Endothelial cell of umbilical vein (primary cell): ENCODE results near the gene LSM14B. TPM values are rescaled to one million over a fixed set of nuclear protein-coding genes. Genes with fewer than 3 reads are reported as not detected.

Source experiments
- BruUV-seq: library from RNA; stranded (reverse); fragments of 400-500 nt; replicated peaks from 2 replicates; lab custom pipeline; 2021; lab: Mats Ljungman, UMichigan
- CTCF ChIA-PET: fragments of 300-600, 350-600 bp; sonication (Branson Sonifier 250); formaldehyde crosslinking; loops from one replicate; lab custom pipeline; 2021; ENCODE audit warnings: antibody characterized with exemption, inconsistent platforms; lab: Charles Lee
- POLR2A ChIA-PET: fragments of 300-600, 350-600 bp; sonication (Branson Sonifier 250); formaldehyde crosslinking; loops from one replicate; lab custom pipeline; 2021; ENCODE audit warnings: antibody characterized with exemption, inconsistent platforms; lab: Charles Lee
- DNase-seq: peaks from one replicate; pipeline ENCODE4 v3.0.0-alpha.2; 2011; ENCODE audit warnings: low read depth, low spot score
- FAIRE-seq: peaks from 2 replicates; lab custom pipeline; 2011; peaks lifted over from hg19 to GRCh38; lab: Jason Lieb, UNC
- H2AFZ ChIP-seq: 2 replicates; pipeline ENCODE4 v1.6.0; 2012; ENCODE audit warnings: low read depth, low read length, control low read depth, inconsistent platforms
- H3K27ac ChIP-seq: 2 replicates; pipeline ENCODE4 v1.5.1; 2011; ENCODE audit warnings: low read depth, mild to moderate bottlenecking, control low read depth, low read length, moderate library complexity; ENCODE audit not compliant: insufficient read depth
- H3K27me3 ChIP-seq, 2 experiments: 2 replicates each; pipeline versions ENCODE4 v1.6.0 to v1.6.1; 2011; ENCODE audit warnings: low read length in 2 of 2, mixed read lengths in 1 of 2; ENCODE audit not compliant: control insufficient read depth in 2 of 2, insufficient read depth in 2 of 2
- H3K36me3 ChIP-seq, 2 experiments: 2 replicates in 1 of 2; 3 replicates in 1 of 2; pipeline ENCODE4 v1.5.1; 2011; ENCODE audit warnings: low read length in 2 of 2, mild to moderate bottlenecking in 1 of 2, moderate library complexity in 1 of 2; ENCODE audit not compliant: control insufficient read depth in 2 of 2, insufficient read depth in 2 of 2; ENCODE audit errors: extremely low read depth in 1 of 2
- H3K4me1 ChIP-seq: 3 replicates; pipeline ENCODE4 v1.5.1; 2011; ENCODE audit warnings: mild to moderate bottlenecking, low read length; ENCODE audit not compliant: control insufficient read depth, insufficient read depth; ENCODE audit errors: extremely low read depth
- H3K4me2 ChIP-seq: 2 replicates; pipeline ENCODE4 v1.6.1; 2011; ENCODE audit warnings: low read length, control low read depth, mixed read lengths; ENCODE audit not compliant: insufficient read depth
- H3K4me3 ChIP-seq, 3 experiments: fragments of 200-600 bp in 1 of 3; sonication (generic), shearing (Covaris generic) in 1 of 3; replicated peaks in 1 of 3; 2 replicates each; pipeline ENCODE4 v1.5.1; 2011 to 2016; ENCODE audit warnings: control low read depth in 3 of 3, low read length in 3 of 3, mild to moderate bottlenecking in 2 of 3, inconsistent platforms in 1 of 3, low read depth in 1 of 3, moderate library complexity in 1 of 3; ENCODE audit not compliant: insufficient read depth in 1 of 3
- H3K79me2 ChIP-seq: 2 replicates; pipeline ENCODE4 v1.6.0; 2012; ENCODE audit warnings: low read length, inconsistent platforms; ENCODE audit not compliant: control insufficient read depth, insufficient read depth
- H3K9ac ChIP-seq: replicated peaks from 2 replicates; pipeline ENCODE3; 2011; ENCODE audit warnings: low read length, control low read depth; ENCODE audit not compliant: insufficient read depth; ENCODE audit errors: extremely low read depth
- H3K9me1 ChIP-seq: replicated peaks from 3 replicates; pipeline ENCODE4 v1.6.0; 2011; ENCODE audit warnings: mild to moderate bottlenecking, low read length; ENCODE audit not compliant: control insufficient read depth, insufficient read depth; ENCODE audit errors: extremely low read depth
- H3K9me3 ChIP-seq: replicated peaks from 2 replicates; pipeline ENCODE4 v1.5.1; 2012; ENCODE audit warnings: low read length, inconsistent platforms; ENCODE audit not compliant: control insufficient read depth, insufficient read depth
- H4K20me1 ChIP-seq: replicated peaks from 2 replicates; pipeline ENCODE3; 2011; ENCODE audit warnings: mild to moderate bottlenecking, low read length; ENCODE audit not compliant: control insufficient read depth, insufficient read depth; ENCODE audit errors: extremely low read depth
- EZH2 ChIP-seq: IDR thresholded peaks from 2 replicates; pipeline ENCODE4 v1.6.1; 2012; ENCODE audit warnings: borderline replicate concordance, low read depth, mild to moderate bottlenecking, moderate library complexity, low read length, inconsistent platforms; ENCODE audit not compliant: severe bottlenecking
- FOS ChIP-seq: IDR thresholded peaks from 2 replicates; pipeline ENCODE4 v1.6.1; 2011; ENCODE audit warnings: mild to moderate bottlenecking, low read length, moderate library complexity, borderline replicate concordance; ENCODE audit not compliant: insufficient read depth
- GATA2 ChIP-seq: IDR thresholded peaks from 2 replicates; pipeline ENCODE4 v1.7.0; 2011; ENCODE audit warnings: low read depth, mild to moderate bottlenecking, moderate library complexity, mixed read lengths, low read length; ENCODE audit not compliant: insufficient read length, insufficient read depth
- JUN ChIP-seq: IDR thresholded peaks from 2 replicates; pipeline ENCODE4 v1.6.1; 2011; ENCODE audit warnings: borderline replicate concordance, low read depth; ENCODE audit not compliant: insufficient read length, insufficient read depth
- MAX ChIP-seq: IDR thresholded peaks from 2 replicates; pipeline ENCODE4 v1.6.1; 2011; ENCODE audit not compliant: insufficient read depth, insufficient read length
- MYC ChIP-seq: IDR thresholded peaks from one replicate; pipeline ENCODE4 v1.6.1; 2011; ENCODE audit warnings: mild to moderate bottlenecking, low read depth, low read length
- POLR2A ChIP-seq: IDR thresholded peaks from 2 replicates; pipeline ENCODE4 v1.6.1; 2012; ENCODE audit warnings: low read depth, mild to moderate bottlenecking, control low read depth, low read length
- POLR2AphosphoS5 ChIP-seq: IDR thresholded peaks from 2 replicates; pipeline ENCODE4 v1.6.1; 2012; ENCODE audit warnings: low read depth, mild to moderate bottlenecking, control low read depth, low read length, moderate library complexity; ENCODE audit not compliant: insufficient read depth
- dilution Hi-C: fragments of 300-500 bp; cut with MboI; formaldehyde crosslinking; loops from one replicate; pipeline ENCODE4 v1.15.0; 2019; ENCODE audit warnings: low sequenced_read_pairs; ENCODE audit not compliant: extremely low pct_ligation_motif_present
- intact Hi-C: fragments of 100-400 bp; cut with micrococcal nuclease; formaldehyde crosslinking; loops from one replicate; pipeline ENCODE4 v1.10.0; 2022
- polyA plus RNA-seq, 4 experiments: library from polyadenylated mRNA; depleted of rRNA in 3 of 4; stranded (reverse) in 3 of 4; unstranded in 1 of 4; fragments of >200 nt; gene quantifications; 2 replicates each; pipeline versions ENCODE4 v1.2.1 to v1.2.3, GENCODE V29; 2011 to 2012; ENCODE audit warnings: missing spikeins in 1 of 4
- total RNA-seq: library from RNA; stranded (reverse); gene quantifications from 2 replicates; pipeline ENCODE4 v1.2.3, GENCODE V29; 2021
- TF ChIP-seq, protein P1 (sequence below), 2 donors: IDR thresholded peaks; 1 replicate in 1 of 2; 2 replicates in 1 of 2; pipeline ENCODE4 v1.5.1; 2011; ENCODE audit warnings: low read length in 2 of 2, mild to moderate bottlenecking in 2 of 2, moderate library complexity in 2 of 2, control low read depth in 1 of 2, inconsistent platforms in 1 of 2, low read depth in 1 of 2; ENCODE audit not compliant: insufficient read depth in 1 of 2; ENCODE audit errors: extremely low read depth in 1 of 2

LSM14B gene
- total and polyA plus RNA-seq, 2 donors (not counting 3 experiments of a cell fraction or from before 2014, with no cell fraction given), result 32.5 to 34.0 TPM

DNA sequence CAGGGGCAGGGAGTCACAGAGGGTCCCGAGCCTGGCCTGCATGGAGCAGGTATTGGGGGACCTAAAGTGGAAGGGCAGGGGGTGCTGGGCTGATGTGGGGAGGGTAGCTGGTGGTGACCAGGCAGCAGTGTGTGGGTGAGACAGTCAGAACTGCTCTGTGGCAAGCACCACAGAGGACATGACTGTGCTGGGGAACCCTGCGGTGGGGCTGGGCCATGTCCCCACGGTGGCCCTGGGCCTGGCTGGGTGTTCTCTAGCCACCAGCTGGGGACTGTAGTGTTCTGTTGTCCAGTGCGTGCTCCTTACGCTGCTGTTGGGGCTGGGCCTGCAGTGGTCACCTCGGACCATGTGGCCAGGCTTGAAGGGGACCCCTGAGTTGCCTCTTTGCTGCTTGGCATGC is 24.9 kb downstream of the LSM14B start:
- POLR2A ChIA-PET, result no interaction called here
- Histone ChIP-seq H3K4me1 (peaks cover 8% of the 10 kb centered on the region), H3K4me3 (no peak overlapping the region), H3K4me2 (no peak overlapping the region), H4K20me1 (peaks cover 3% of the 10 kb centered on the region), H3K27me3 (no peaks in the 10 kb centered on the region), H2AFZ (no peak overlapping the region), H3K9ac (no peak overlapping the region), H3K36me3 (peaks cover 0 to 2% of the 10 kb centered on the region in 2 experiments), H3K9me1 (no peaks in the 10 kb centered on the region), H3K9me3 (no peaks in the 10 kb centered on the region), H3K27ac (no peak overlapping the region), H3K79me2 (peaks cover 87% of the 10 kb centered on the region)
- intact Hi-C loops (no loop called here), dilution Hi-C loops (no loop called here)
- no peak for TF ChIP-seq MYC
- no peak for TF ChIP-seq POLR2A
- TF ChIP-seq, protein P1, sequence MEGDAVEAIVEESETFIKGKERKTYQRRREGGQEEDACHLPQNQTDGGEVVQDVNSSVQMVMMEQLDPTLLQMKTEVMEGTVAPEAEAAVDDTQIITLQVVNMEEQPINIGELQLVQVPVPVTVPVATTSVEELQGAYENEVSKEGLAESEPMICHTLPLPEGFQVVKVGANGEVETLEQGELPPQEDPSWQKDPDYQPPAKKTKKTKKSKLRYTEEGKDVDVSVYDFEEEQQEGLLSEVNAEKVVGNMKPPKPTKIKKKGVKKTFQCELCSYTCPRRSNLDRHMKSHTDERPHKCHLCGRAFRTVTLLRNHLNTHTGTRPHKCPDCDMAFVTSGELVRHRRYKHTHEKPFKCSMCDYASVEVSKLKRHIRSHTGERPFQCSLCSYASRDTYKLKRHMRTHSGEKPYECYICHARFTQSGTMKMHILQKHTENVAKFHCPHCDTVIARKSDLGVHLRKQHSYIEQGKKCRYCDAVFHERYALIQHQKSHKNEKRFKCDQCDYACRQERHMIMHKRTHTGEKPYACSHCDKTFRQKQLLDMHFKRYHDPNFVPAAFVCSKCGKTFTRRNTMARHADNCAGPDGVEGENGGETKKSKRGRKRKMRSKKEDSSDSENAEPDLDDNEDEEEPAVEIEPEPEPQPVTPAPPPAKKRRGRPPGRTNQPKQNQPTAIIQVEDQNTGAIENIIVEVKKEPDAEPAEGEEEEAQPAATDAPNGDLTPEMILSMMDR (IDR thresholded peaks at IDR 0.05; ENCODE audit: extremely low read depth in 1 of 2, insufficient read depth in 1 of 2, low read depth in 1 of 2, low read length in 2 of 2), result no peak
- TF ChIP-seq JUN, result no peak
- TF ChIP-seq FOS, result no peak
- no peak for TF ChIP-seq GATA2
- no peak for TF ChIP-seq MAX
- no peak for TF ChIP-seq POLR2AphosphoS5
- TF ChIP-seq EZH2, result no peak
- BruUV-seq, result no TSS peak
- CTCF ChIA-PET, result no interaction called here
- FAIRE-seq (no peak), DNase-seq (no peak)
